Measurements from ENCODE around the gene FBXO31. TPM values are rescaled to one million over a fixed set of nuclear protein-coding genes. Genes with fewer than 3 reads are reported as not detected.
"Not testable (repeated sequence)": the region's sequence is repeated elsewhere in the genome, so short reads cannot be mapped to it uniquely, and the experiment has no call there.

Gene FBXO31
- total RNA-seq, 1 donor from 2014 or later, result 50.3 TPM

DNA sequence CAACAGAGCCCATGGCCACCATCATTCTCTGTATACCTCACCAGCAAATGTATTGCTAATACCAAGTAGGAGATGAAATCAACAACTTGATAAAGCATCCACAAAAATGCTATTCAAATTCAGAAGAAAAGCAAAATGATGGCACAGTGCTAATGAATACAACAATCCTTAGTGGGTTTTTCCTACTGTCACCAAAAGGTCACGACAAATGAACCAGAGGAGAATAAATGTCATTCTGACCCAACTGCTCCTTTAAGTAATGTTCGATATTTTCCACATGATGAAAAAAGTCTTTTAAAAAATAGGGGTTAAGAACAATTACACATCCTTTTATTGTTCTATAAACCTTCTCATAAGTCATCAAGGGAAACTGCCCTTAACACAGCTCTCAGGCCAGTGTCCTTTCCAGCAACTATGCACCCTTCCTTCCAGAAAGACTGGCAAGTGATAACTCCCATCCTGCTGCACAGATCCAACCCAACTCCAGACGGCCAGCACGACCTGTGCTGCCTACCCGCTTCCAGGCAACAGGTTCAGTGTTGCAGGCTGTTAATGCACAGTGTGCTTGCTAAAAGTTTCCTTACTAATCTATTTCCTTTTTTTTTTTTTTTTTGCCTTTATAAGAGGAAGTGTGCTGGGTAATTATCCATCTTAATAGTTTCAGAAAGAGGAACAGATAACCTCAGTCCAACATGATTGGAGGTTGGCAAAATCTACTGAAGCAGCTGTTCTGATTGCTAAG is 15.4 kb downstream of the FBXO31 start:
- intact Hi-C loops (cut with DNase I), result no loop called here
- no peak for ATAC-seq
- DNase-seq (ENCODE audit: low spot score), result no peak

DNA sequence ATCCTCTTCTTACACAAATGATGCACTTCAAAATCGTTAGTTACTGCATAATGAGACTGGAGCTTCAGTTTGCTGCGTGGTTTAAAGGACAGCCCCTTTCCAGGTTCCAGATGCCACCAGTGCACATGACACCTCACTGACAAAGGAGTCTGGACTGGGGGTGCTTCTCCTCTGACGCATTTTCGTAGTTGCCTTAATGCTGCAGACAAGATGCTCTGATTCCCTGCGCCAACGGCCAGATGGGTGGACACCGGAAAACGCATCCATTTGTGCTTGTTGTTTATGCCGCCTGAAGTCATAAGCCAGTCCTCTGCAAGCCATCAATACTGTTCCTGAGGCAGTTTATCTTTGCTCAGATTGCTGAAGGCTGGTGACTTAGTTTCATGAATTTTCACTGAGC is 16.0 kb downstream of the FBXO31 start:
- DNase-seq (ENCODE audit: low spot score), result no peak
- no peak for ATAC-seq
- intact Hi-C loops (cut with DNase I), result no loop called here

DNA sequence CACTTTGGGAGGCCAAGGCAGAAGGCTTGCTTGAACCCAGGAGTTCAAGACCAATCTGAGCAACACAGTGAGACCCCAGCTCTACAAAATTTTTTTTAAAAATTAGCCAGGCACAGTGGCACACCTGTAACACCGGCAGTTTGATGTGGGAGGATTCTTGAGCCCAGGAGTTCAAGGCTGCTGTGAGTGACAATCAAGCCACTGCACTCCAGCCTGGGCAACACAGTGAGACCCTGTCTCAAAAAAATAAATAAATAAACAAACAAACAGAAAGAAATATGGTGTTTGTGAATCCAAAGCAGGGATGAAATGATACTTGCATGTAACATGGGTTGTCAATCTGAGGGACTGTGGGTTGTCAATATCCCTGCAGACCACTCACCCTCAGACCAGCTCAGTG is 16.6 kb downstream of the FBXO31 start:
- ATAC-seq (no peak), DNase-seq (ENCODE audit: low spot score) (no peak)
- intact Hi-C loops (cut with DNase I), result no loop called here

DNA sequence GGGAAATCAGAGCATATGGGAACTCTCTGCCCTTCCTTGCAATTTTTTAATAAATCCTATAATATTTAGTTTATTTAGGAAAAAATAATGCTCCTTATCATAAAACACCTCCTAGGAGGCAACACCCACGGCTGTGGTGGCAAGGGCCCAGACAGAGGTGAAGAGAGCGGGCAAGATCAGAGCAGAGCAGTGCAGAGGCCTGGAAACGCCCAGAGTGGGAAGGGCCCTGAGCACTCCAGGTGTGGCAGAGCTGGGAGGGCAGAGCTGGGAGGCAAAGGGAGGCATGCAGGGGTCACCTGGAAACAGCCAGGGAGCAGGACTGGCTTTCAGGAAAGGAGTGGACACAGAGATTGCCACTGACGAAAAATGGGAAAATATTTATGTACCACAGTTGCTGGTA is 17.3 kb downstream of the FBXO31 start:
- DNase-seq (ENCODE audit: low spot score) (no peak), ATAC-seq (no peak)
- intact Hi-C loops (cut with DNase I), result no loop called here

DNA sequence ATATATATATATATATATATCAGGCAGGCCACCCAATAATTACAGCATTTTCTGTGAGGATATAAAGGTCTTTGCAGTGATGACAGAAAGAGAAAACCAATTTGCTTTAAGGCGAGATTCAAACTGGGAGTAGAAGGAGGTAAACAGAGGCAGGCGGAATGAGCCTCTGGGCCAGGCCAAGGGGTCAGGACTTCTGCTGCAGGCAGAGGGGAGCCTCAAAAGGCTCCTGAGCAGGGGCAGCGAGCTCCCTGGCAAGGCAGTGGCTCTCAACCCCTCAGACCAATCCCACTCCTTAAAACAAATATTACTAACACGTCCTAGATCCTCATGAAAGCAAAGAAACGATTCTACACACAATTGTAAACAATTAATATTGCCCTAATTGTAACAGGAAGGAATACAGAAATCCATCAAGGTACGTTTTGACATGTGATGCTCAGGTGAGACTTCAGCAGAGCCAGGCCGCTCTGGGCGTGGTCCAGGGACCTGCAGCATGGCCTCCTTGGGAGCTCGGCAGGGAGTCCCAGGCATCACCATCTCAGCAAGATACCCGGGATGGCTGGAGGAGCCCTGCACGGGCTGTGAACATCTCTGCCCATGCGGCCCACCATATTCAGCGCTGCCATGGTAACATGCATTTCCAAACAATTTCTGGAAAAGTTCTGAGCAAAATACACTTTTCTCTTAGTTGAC is 18.4 kb downstream of the FBXO31 start:
- DNase-seq (ENCODE audit: low spot score), result no peak
- ATAC-seq, result no peak
- intact Hi-C loops (cut with DNase I), result no loop called here

DNA sequence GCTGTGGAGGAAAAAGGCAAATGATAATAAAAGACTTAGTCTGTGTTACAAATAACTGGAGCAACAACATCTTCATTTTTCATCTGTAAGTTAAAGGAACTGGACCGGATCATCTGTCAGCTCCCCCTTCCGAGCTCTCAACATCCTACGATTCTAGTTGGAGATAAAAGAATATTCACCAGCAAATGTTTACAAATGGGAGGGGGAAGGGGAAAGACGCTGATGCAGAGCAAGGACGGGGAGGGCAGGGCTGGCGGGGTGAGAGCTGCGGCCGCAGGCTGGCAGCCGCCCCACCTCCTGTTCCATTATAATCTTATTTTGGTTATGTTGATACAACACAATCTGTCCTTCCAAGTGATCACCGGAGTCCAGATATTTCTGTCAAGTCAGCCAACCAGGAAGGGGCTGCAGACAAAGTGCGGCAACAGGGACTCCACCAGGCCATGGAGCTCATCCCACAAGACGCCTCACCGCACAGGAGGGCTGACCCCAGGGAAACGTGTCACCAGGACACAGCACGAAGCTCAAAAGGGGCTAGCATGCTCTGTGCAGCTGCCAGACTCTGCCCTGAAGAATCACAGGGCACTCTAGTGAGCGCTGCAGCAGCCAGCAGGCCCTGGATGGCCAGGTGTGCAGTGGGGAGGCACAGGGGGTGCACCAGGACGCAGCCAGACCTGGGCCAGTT is 19.7 kb downstream of the FBXO31 start:
- DNase-seq (ENCODE audit: low spot score) (no peak), ATAC-seq (peak; percentile 34)
- intact Hi-C loops (cut with DNase I), result no loop called here

DNA sequence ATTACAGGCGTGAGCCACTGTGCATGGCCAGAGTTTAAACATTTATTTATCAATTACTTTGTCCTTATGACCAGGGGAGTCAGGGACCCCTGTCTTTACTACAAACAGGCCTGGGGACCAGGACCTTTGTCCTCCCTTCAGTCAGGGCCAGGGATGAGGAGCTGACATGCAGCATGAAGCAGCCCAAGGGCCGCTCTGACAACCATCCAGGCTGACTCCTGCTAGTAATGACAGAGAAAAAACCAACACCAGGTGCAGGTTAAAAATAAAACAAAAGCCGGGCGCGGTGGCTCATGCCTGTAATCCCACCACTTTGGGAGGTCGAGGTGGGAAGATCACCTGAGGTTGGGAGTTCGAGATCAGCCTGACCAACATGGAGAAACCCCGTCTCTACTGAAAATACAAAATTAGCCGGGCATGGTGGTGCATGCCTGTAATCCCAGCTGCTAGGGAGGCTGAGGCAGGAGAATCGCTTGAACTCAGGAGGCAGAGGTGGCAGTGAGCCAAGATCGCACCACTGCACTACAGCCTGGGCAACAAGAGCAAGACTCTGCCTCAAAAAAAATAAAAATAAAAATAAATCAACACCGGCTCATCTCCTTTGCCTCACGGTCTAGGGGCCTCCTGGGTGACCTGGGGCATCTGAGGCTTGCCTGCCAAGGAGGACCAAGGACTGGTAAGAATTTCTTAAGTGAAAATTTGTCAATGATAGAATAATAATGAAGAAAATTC is 20.6 kb downstream of the FBXO31 start:
- ATAC-seq; intact Hi-C loops (cut with DNase I); DNase-seq (ENCODE audit: low spot score): not testable (repeated sequence)

DNA sequence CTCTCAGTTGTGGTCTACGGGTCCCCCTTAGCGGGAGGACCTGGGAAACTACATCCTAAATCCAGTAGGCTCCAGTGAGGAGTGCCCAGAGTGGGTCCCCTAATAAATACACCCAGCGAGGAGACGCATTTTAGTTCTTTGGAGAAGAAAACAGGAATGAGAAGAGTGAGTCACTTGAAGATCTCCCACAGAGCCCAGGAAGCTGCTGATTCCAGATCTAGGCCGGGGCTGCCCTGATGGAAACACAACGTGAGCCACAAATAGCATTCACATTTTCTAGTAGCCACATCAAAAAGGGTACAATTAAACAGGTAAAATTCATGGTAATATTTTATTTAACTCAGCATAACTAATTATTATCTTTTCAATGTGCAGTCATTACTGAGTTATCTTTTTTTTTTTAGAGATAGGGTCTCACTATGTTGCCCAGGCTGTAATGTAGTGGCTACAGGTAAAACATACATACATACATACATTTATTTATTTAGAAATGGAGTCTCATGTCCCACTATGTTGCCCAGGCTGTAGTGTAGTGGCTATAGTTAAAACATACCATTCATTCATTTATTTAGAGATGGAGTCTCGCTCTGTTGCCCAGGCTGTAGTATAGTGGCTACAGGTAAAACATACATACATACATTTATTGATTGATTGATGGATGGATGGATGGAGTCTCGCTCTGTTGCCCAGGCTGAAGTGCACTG is 21.5 kb downstream of the FBXO31 start:
- ATAC-seq (no peak), DNase-seq (ENCODE audit: low spot score) (no peak)
- intact Hi-C loops (cut with DNase I), result no loop called here

DNA sequence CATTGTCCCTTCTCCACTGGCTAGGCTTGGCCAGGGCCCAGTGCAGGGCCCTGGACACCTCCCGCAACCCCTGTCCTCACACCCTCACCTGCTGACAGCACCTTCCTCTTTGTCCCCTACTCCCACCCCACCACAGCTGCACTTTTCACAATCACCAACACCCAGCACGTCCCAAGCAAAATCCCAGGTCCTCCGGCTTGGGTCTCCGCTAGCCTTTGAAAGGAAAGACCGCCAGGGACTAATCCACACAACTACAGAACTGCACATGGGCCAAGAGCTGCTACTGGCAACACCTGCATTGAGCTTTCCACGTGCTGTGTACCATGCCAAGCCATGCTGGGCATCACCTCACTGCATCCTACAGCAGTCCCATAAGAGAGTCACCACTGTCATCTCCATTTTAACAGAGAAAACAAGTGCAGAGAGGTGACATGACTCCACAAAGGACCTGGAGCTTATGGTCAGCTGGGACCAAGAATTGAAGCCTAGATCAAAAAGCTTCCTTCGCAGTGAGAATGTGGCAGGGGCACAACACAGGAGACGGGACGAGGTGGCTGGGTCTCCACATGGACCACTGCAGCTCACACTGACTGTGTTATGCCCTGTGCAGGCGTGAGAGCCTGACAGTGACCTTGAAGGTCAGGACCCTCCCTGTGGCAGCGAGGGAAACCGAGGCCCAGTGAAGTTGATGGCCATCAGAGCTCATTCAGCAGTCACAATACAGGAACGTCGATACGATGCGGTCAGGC is 22.5 kb downstream of the FBXO31 start:
- no peak for ATAC-seq
- intact Hi-C loops (cut with DNase I), result no loop called here
- no peak for DNase-seq (ENCODE audit: low spot score)

DNA sequence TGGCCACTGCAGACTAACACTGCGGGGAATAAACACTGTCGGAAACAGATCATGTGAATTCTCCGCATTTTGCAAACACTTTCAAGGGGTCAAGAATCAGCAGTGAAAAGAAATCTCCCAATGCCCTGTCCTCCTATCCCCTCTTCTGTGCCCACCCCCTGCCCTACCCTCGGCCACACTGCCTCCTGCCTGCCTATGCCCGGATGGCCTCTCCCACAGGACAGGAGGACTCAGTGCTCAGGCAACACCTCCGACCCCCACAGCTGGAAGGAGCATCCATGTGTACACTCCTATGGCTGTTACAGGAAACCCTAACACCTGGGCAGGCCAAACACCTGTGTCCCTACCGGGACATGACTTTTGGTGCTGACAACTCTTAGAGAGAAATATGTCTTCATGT is 24.5 kb downstream of the FBXO31 start:
- no peak for DNase-seq (ENCODE audit: low spot score)
- no peak for ATAC-seq
- intact Hi-C loops (cut with DNase I), result no loop called here

DNA sequence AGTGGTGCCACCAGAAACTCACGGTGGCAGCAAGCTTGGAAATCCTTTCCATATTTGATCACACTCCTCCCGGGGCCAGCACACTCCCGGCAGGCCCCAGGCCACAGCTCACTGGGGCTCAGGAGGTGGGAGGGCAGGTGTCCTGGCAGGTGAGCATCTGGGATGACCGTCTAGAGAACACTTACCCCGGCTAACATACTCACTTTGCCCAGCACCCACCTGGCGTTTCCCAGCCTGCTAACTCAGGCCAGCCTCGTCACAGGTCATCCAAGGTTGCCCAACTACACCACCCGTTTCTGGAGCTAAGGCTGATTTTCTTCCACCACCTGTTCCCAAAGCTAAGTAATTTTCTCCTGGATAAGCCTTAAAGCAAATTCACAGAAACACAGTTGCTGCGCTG is 24.9 kb downstream of the FBXO31 start:
- intact Hi-C loops (cut with DNase I), result no loop called here
- no peak for DNase-seq (ENCODE audit: low spot score)
- ATAC-seq, result no peak

DNA sequence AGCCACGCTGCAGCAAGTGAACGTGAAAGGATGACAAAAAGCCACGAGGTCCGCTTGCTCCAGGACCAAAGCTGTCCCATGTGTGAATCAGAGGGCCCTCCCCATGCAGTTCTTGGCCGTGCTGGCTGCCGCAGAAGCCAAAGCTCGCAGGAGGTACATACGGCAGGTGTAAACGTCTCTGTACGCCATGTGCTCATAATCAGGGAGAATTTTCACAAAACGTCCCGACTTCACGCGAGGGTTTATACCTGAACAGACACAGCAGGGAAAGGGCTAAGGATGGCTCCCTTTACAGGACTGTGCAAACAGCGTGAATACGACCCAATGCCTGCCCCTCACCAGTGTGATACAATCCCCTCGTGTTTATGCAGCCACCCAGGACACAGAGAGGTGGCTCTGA is 25.3 kb downstream of the FBXO31 start:
- intact Hi-C loops (cut with DNase I), result no loop called here
- no peak for ATAC-seq

DNA sequence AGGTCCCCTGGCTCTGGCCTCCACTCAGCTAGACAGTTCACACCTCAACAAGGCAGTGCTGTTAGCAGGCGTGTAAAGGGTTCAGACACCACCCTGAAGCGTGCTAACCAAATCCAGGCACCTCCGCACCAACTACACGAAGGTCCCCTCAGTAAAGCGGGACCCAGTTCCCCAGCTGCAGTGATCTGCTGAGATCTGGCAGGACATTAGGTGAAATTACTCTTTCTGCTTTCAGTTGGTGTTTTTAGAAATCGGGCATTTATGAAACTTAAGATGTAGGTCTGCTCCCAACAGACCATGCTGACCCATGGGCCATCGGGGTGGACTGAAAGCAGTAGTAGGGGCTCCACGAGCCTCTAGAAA is 27.1 kb downstream of the FBXO31 start:
- intact Hi-C loops (cut with DNase I), result no loop called here
- ATAC-seq (no peak), DNase-seq (ENCODE audit: low spot score) (no peak)

More for the DNA sequence above, 25.3 kb downstream of the FBXO31 start:
- DNase-seq (ENCODE audit: low spot score), result no peak

DNA sequence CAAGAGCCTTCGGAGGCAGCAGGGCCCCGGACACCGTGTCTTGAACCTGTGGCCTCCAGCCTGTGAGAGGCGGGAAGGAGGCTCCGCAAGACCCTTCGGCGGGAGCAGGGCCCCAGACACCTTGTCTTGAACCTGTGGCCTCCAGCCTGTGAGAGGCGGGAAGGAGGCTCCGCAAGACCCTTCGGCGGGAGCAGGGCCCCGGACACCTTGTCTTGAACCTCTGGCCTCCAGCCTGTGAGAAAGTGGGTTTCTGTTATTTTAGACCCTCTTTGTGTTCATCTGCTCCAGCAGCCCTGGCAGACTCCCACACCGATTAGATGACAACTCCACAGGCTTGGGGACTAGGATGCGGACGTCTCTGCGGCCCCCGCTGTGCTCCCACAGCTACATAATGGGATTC is 30.0 kb downstream of the FBXO31 start:
- no peak for DNase-seq (ENCODE audit: low spot score)
- ATAC-seq, result no peak
- intact Hi-C loops (cut with DNase I), result no loop called here

DNA sequence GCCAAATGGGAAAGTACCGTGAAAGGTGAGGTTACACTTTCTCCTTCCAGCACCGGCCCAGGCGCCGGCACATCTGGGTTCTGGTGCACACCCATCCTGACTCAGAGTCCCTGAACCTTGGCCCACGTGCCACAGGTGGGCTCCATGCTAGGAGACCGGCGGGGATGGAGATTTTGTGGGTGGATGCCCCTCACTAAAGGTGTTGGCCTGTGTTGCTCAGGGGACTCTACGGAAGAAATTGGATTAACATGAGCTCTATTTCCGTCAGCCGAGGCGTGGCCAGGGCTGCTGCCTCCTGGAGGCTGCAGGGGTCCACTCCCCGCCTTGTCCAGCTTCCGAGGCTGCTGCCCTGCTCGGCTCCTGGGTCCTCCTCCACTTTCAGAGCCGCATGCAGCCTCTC is 30.8 kb downstream of the FBXO31 start:
- no peak for DNase-seq (ENCODE audit: low spot score)
- ATAC-seq, result no peak
- intact Hi-C loops (cut with DNase I), result no loop called here

DNA sequence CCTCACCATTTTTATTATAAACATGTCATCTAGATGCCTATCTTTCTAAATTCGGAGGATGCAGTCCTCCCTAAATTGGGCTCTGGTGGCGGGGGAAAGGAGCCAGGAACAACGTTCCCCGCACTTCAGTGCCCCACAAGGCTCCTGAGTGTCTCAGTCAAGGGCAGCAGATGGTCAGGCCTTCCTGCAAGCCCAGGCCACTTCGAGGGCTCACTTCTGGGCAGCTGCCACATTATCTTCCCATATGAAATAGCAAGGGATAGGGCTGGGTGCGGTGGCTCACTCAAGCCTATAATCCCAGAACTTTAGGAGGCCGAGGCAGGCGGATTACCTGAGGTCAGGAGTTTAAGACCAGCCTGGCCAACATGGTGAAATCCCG is 32.3 kb downstream of the FBXO31 start:
- no peak for ATAC-seq
- intact Hi-C loops (cut with DNase I), result no loop called here
- DNase-seq (ENCODE audit: low spot score), result no peak

DNA sequence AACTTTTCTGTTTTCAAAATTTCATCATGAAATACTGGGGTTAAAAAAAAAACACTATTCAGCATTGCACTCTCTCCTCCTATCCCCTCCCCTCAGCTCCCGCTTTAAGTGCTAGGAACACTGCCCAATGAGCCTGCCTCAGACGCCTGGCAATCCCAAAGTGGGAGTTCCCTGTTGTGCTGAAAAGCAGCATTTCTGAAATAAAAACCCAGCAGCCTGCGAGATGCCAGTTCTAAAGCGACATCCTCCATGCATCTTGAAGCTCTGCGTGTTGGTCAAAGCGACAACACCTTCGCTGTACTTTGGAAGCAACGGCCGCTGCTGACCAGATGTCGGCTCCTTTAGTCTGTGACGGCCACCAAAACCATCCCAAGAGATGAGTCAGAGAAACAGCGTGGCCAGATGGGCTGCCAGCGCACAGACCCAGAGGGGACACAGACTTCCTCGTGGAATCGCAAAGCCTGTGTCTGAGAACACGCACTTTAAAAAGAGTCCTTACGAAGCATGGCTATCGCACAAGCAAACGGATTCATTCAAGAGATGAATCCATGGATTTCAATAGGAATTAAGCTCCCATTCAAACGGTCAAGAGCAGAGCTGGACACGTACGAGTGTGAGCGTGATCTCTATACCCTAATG is 32.8 kb downstream of the FBXO31 start:
- no peak for DNase-seq (ENCODE audit: low spot score)
- intact Hi-C loops (cut with DNase I), result no loop called here
- peak; percentile 49 for ATAC-seq

DNA sequence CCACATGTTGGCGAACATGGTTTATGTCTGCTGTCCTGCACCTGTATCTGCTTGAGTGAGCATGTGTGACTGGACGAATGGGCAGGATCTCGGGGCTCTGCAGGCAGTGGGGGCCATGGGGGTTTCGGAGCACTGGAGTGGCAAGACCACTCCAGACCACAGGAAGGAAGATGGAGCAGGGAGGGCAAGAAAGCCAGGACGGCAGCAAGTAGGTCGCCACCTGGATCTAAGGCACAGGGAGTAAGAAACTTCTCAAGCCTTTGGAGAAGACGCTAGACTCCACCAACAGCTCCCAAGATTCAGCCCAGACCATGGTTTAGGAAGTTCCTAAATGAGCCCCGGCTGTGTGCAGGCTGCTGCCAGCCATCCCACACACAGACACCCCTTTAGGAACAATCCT is 33.5 kb downstream of the FBXO31 start:
- intact Hi-C loops (cut with DNase I), result no loop called here
- DNase-seq (ENCODE audit: low spot score), result no peak
- no peak for ATAC-seq
